ENCODE results near the gene JAG2.

The JAG2 gene

DNA sequence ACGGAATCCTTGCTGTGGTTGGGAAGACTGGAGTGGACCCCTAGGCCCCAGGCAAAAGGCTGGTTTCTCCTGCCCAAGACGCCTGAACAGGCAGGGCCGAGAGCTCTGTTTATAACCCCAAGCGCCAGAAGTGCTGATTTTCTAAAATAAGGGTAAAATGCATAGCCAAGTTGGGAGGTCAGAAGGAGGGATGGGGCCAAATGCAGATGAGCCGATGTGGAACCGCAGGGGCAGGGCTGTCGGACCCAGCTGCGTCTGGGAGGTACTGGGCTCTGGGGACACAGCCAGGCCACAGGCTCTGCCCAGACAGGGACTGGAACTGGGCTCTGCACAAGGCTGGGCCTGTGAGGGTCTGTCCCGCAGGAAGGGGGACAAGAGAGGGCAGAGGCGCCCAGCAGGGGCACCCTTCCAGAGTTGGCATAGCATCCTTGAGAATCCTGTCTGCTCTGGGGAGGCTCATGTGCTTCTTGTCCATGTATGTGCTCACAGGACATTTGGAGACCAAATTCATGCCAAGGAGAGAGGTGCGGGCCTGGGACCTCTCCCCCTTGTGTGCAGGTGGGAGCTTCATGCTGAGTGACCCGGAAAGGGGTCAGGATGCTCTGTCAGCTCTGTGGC, 49.1 kb downstream of the JAG2 start:
- Histone ChIP-seq H3K4me3 (replicated peaks; ENCODE audit: insufficient read depth, low read length) (no peak overlapping the region), H3K27ac (replicated peaks) (no peak overlapping the region), H3K27me3 (ENCODE audit: insufficient read depth, poor library complexity, severe bottlenecking) (peaks cover 8% of the 10 kb centered on the region)
- DNase-seq (ENCODE audit: low read depth in 1 of 2, low spot score in 1 of 2), result no peak
- TF ChIP-seq, protein P1, sequence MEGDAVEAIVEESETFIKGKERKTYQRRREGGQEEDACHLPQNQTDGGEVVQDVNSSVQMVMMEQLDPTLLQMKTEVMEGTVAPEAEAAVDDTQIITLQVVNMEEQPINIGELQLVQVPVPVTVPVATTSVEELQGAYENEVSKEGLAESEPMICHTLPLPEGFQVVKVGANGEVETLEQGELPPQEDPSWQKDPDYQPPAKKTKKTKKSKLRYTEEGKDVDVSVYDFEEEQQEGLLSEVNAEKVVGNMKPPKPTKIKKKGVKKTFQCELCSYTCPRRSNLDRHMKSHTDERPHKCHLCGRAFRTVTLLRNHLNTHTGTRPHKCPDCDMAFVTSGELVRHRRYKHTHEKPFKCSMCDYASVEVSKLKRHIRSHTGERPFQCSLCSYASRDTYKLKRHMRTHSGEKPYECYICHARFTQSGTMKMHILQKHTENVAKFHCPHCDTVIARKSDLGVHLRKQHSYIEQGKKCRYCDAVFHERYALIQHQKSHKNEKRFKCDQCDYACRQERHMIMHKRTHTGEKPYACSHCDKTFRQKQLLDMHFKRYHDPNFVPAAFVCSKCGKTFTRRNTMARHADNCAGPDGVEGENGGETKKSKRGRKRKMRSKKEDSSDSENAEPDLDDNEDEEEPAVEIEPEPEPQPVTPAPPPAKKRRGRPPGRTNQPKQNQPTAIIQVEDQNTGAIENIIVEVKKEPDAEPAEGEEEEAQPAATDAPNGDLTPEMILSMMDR (IDR thresholded peaks at IDR 0.05; ENCODE audit: insufficient read depth, low read length), result no peak
- TF ChIP-seq, protein P2, sequence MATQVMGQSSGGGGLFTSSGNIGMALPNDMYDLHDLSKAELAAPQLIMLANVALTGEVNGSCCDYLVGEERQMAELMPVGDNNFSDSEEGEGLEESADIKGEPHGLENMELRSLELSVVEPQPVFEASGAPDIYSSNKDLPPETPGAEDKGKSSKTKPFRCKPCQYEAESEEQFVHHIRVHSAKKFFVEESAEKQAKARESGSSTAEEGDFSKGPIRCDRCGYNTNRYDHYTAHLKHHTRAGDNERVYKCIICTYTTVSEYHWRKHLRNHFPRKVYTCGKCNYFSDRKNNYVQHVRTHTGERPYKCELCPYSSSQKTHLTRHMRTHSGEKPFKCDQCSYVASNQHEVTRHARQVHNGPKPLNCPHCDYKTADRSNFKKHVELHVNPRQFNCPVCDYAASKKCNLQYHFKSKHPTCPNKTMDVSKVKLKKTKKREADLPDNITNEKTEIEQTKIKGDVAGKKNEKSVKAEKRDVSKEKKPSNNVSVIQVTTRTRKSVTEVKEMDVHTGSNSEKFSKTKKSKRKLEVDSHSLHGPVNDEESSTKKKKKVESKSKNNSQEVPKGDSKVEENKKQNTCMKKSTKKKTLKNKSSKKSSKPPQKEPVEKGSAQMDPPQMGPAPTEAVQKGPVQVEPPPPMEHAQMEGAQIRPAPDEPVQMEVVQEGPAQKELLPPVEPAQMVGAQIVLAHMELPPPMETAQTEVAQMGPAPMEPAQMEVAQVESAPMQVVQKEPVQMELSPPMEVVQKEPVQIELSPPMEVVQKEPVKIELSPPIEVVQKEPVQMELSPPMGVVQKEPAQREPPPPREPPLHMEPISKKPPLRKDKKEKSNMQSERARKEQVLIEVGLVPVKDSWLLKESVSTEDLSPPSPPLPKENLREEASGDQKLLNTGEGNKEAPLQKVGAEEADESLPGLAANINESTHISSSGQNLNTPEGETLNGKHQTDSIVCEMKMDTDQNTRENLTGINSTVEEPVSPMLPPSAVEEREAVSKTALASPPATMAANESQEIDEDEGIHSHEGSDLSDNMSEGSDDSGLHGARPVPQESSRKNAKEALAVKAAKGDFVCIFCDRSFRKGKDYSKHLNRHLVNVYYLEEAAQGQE (IDR thresholded peaks at IDR 0.05; ENCODE audit: insufficient replicate concordance, low read depth), result no peak
- TF ChIP-seq SPI1 (IDR thresholded peaks at IDR 0.05; ENCODE audit: borderline replicate concordance, low read depth) (no peak), GABPA (IDR thresholded peaks at IDR 0.05; ENCODE audit: low read depth) (no peak), POLR2AphosphoS5 (IDR thresholded peaks at IDR 0.05; ENCODE audit: low read depth) (no peak)

DNA sequence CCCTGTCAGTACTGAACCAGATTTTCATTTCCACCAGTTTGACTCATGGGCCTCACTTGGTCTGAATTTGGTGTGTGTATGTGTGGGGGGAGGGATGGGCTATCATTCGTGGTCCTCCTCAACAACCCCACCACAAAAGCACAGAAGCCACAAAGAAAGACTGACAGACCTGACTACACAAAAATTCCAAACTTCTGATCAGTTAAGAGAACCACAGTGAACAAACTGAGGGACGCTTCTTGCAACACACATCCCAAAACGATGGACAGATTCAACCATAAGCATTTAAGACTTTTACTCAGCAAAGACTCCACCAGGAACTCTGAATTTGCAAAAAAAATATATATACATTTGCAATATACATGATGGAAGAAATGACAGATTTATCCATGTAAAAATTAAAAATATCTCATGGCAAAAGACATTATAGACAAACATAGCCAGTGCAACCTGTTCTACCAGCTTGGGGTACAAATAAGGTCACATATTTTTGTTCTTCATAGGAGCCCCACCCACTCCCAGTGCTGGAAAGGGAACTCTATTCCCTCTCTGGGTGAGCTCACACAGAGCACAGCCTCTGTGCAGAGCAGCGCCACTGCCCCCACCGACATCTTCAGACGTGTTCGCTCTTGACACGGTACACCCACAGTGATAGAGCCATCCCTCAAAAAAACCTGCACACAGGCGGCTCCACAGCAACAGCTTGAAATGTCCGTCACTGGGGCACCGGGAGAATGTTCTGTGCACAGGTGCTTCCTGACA, 49.7 kb downstream of the JAG2 start:
- DNase-seq (ENCODE audit: low read depth in 1 of 2, low spot score in 1 of 2), result no peak
- H3K27me3 ChIP-seq (ENCODE audit: insufficient read depth, poor library complexity, severe bottlenecking), result peaks cover 4% of the 10 kb centered on the region
- TF ChIP-seq GABPA (IDR thresholded peaks at IDR 0.05; ENCODE audit: low read depth), result no peak
- TF ChIP-seq, protein P1 (IDR thresholded peaks at IDR 0.05; ENCODE audit: insufficient read depth, low read length), result no peak
- TF ChIP-seq, protein P2 (IDR thresholded peaks at IDR 0.05; ENCODE audit: insufficient replicate concordance, low read depth), result no peak
- TF ChIP-seq SPI1 (IDR thresholded peaks at IDR 0.05; ENCODE audit: borderline replicate concordance, low read depth), result no peak
- TF ChIP-seq POLR2AphosphoS5 (IDR thresholded peaks at IDR 0.05; ENCODE audit: low read depth), result no peak
- no peak overlapping the region for H3K4me3 ChIP-seq (replicated peaks; ENCODE audit: insufficient read depth, low read length)
- H3K27ac ChIP-seq (replicated peaks), result no peak overlapping the region

DNA sequence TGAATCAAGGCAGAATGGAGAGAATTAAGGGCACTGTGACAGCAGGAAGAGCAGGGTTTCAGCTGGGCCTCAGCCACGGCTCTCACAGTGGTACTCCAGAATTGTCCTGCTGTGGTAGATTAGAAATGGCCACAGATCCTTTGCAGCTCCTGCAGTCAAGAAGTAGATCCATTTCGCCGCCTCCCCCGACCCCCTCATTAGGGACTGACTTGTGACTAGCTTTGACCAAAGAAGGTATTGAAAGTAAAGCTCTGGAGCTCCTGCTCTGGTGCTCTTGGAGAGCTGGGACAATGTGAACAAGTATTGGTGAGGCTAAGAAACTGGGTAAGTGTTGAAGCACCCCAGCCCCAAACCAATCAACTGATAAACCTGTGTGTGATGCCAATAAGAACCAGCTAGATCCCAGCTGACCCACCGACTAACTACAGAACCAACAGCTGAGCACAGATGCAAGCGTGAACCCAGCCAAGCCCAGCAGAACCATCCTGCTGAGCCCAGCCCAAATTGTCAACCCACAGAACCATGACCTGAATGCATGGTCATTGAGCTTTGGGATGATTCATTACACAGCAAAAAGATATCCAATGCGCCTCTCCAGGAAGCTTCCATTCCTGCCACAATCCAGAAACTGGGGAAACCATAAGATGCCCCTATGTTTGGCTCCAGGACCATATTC, 50.7 kb downstream of the JAG2 start:
- TF ChIP-seq SPI1 (IDR thresholded peaks at IDR 0.05; ENCODE audit: borderline replicate concordance, low read depth), result no peak
- TF ChIP-seq, protein P1 (IDR thresholded peaks at IDR 0.05; ENCODE audit: insufficient read depth, low read length), result no peak
- no peak overlapping the region for H3K4me3 ChIP-seq (replicated peaks; ENCODE audit: insufficient read depth, low read length)
- H3K27me3 ChIP-seq (ENCODE audit: insufficient read depth, poor library complexity, severe bottlenecking), result peaks cover 4% of the 10 kb centered on the region
- no peak overlapping the region for H3K27ac ChIP-seq (replicated peaks)
- no peak for DNase-seq (ENCODE audit: low read depth in 1 of 2, low spot score in 1 of 2)

Data from HL-60 (cell line).